Fibroblast of lung (primary cell): ENCODE data around the gene NDST1. TPM values are rescaled to one million over a fixed set of nuclear protein-coding genes. Genes with fewer than 3 reads are reported as not detected.

Experiments used
- DNase-seq, 2 donors: peaks; one replicate each; pipeline versions ENCODE4 v3.0.0 to v3.0.0-alpha.2; 2010; ENCODE audit warnings: low read depth in 2 of 2
- H2AFZ ChIP-seq: 2 replicates; pipeline ENCODE4 v1.5.1; 2012; ENCODE audit warnings: low read length, control low read depth, inconsistent platforms
- H3K27ac ChIP-seq: 2 replicates; pipeline ENCODE4 v1.5.1; 2011; ENCODE audit warnings: low read length, control low read depth; ENCODE audit not compliant: insufficient read depth
- H3K27me3 ChIP-seq: 2 replicates; pipeline ENCODE4 v1.5.1; 2011; ENCODE audit warnings: mild to moderate bottlenecking, low read length; ENCODE audit not compliant: control insufficient read depth, insufficient read depth
- H3K36me3 ChIP-seq: 2 replicates; pipeline ENCODE4 v1.5.1; 2011; ENCODE audit warnings: low read length; ENCODE audit not compliant: control insufficient read depth, insufficient read depth
- H3K4me1 ChIP-seq: 2 replicates; pipeline ENCODE4 v1.5.1; 2011; ENCODE audit warnings: low read length; ENCODE audit not compliant: control insufficient read depth, insufficient read depth; ENCODE audit errors: extremely low read depth
- H3K4me2 ChIP-seq: 2 replicates; pipeline ENCODE4 v1.5.1; 2011; ENCODE audit warnings: low read length, control low read depth; ENCODE audit not compliant: insufficient read depth; ENCODE audit errors: extremely low read depth
- H3K4me3 ChIP-seq, 4 experiments: fragments of 200-600 bp in 1 of 4; sonication (generic) in 1 of 4; replicated peaks in 1 of 4; 2 replicates each; pipeline ENCODE4 v1.5.1; 2011 to 2016; ENCODE audit warnings: low read length in 4 of 4, low read depth in 3 of 4, mild to moderate bottlenecking in 3 of 4, control low read depth in 2 of 4, inconsistent platforms in 1 of 4, mixed read lengths in 1 of 4; ENCODE audit not compliant: insufficient read depth in 1 of 4; ENCODE audit errors: control extremely low read depth in 1 of 4
- H3K79me2 ChIP-seq: 2 replicates; pipeline ENCODE4 v1.5.1; 2012; ENCODE audit warnings: mild to moderate bottlenecking, low read length, inconsistent platforms; ENCODE audit not compliant: control insufficient read depth, insufficient read depth
- H3K9ac ChIP-seq: 2 replicates; pipeline ENCODE4 v1.5.1; 2011; ENCODE audit warnings: mild to moderate bottlenecking, low read length, control low read depth; ENCODE audit not compliant: insufficient read depth
- H3K9me3 ChIP-seq: 2 replicates; pipeline ENCODE4 v1.5.1; 2012; ENCODE audit warnings: low read depth, low read length; ENCODE audit not compliant: control insufficient read depth, insufficient read depth
- H4K20me1 ChIP-seq: 2 replicates; pipeline ENCODE4 v1.5.1; 2011; ENCODE audit warnings: low read length; ENCODE audit not compliant: control insufficient read depth, insufficient read depth; ENCODE audit errors: extremely low read depth
- CTCF ChIP-seq, 2 donors: IDR thresholded peaks in 1 of 2; conservative IDR thresholded peaks in 1 of 2; 1 replicate in 1 of 2; 2 replicates in 1 of 2; pipeline ENCODE4 v1.5.1; 2011 to 2012; ENCODE audit warnings: low read length in 2 of 2, control low read depth in 1 of 2, inconsistent platforms in 1 of 2, low read depth in 1 of 2, mild to moderate bottlenecking in 1 of 2
- EZH2 ChIP-seq: IDR thresholded peaks from 2 replicates; pipeline ENCODE4 v1.5.1; 2012; ENCODE audit warnings: low read length, control low read depth, mild to moderate bottlenecking; ENCODE audit errors: missing control alignments
- polyA plus RNA-seq, 2 donors: library from polyadenylated mRNA; depleted of rRNA in 1 of 2; stranded (reverse) in 1 of 2; unstranded in 1 of 2; fragments of >200 nt; gene quantifications; 2 replicates each; pipeline ENCODE4 v1.2.1, GENCODE V29; 2011 to 2012; ENCODE audit warnings: missing spikeins in 1 of 2
- total RNA-seq: library from RNA; depleted of rRNA; stranded (reverse); fragments of >200 nt; gene quantifications from 2 replicates; pipeline ENCODE4 v1.2.1, GENCODE V29; 2014

Gene NDST1
- total and polyA plus RNA-seq, 2 donors (not counting 1 experiment from before 2014, with no cell fraction given): 38.5 to 94.8 TPM

GRCh38 chr5:150484964-150485692 is 22.8 kb upstream of the NDST1 start:
- no peak for DNase-seq
- no peaks in the 10 kb centered on the region for H3K36me3 ChIP-seq
- peak overlapping the region; percentile 92 for H3K9ac ChIP-seq
- peak overlapping the region; percentile 88 for H3K4me2 ChIP-seq
- H3K27ac ChIP-seq: peak overlapping the region; percentile 83
- H4K20me1 ChIP-seq: no peaks in the 10 kb centered on the region
- TF ChIP-seq EZH2 (no peak), CTCF (conservative IDR thresholded peaks at IDR 0.05 in 1 of 2, IDR thresholded peaks at IDR 0.05 in 1 of 2; ENCODE audit: low read depth in 1 of 2, low read length in 2 of 2) (no peak)
- no peaks in the 10 kb centered on the region for H3K9me3 ChIP-seq
- peaks cover 52% of the 10 kb centered on the region for H3K79me2 ChIP-seq
- H2AFZ ChIP-seq: no peak overlapping the region
- peak overlapping the region; percentile 60 to 87 (median 72) for H3K4me3 ChIP-seq
- H3K27me3 ChIP-seq: no peaks in the 10 kb centered on the region
- peaks cover 23% of the 10 kb centered on the region for H3K4me1 ChIP-seq

- no peak for TF ChIP-seq CTCF (conservative IDR thresholded peaks at IDR 0.05 in 1 of 2, IDR thresholded peaks at IDR 0.05 in 1 of 2; ENCODE audit: low read depth in 1 of 2, low read length in 2 of 2)
- no peak for TF ChIP-seq EZH2
- H2AFZ ChIP-seq: no peak overlapping the region
- H3K4me3 ChIP-seq: peak overlapping the region; percentile 60 to 87 (median 72)
- no peaks in the 10 kb centered on the region for H3K9me3 ChIP-seq
- H3K36me3 ChIP-seq: peaks cover 1% of the 10 kb centered on the region
- H3K27ac ChIP-seq: peak overlapping the region; percentile 83
- DNase-seq: peak; percentile 50 to 58
- peaks cover 30% of the 10 kb centered on the region for H3K4me1 ChIP-seq
- H3K9ac ChIP-seq: peak overlapping the region; percentile 92
- peak overlapping the region; percentile 88 for H3K4me2 ChIP-seq
- no peaks in the 10 kb centered on the region for H3K27me3 ChIP-seq
- peaks cover 59% of the 10 kb centered on the region for H3K79me2 ChIP-seq
- no peaks in the 10 kb centered on the region for H4K20me1 ChIP-seq
Measured at GRCh38 chr5:150485693-150486401, 22.1 kb upstream of the NDST1 start.

- no peaks in the 10 kb centered on the region for H3K27me3 ChIP-seq
- H3K9ac ChIP-seq: peak overlapping the region; percentile 92
- peaks cover 2% of the 10 kb centered on the region for H3K36me3 ChIP-seq
- peak overlapping the region; percentile 83 for H3K27ac ChIP-seq
- peak overlapping the region; percentile 62 to 87 (median 79) for H3K4me3 ChIP-seq
- peak overlapping the region; percentile 86 for H3K4me2 ChIP-seq
- peaks cover 38% of the 10 kb centered on the region for H3K4me1 ChIP-seq
- TF ChIP-seq EZH2 (no peak), CTCF (conservative IDR thresholded peaks at IDR 0.05 in 1 of 2, IDR thresholded peaks at IDR 0.05 in 1 of 2; ENCODE audit: low read depth in 1 of 2, low read length in 2 of 2) (no peak)
- H3K9me3 ChIP-seq: no peaks in the 10 kb centered on the region
- no peak overlapping the region for H2AFZ ChIP-seq
- H4K20me1 ChIP-seq: no peaks in the 10 kb centered on the region
- DNase-seq: peak; percentile 60 to 65
- H3K79me2 ChIP-seq: peaks cover 66% of the 10 kb centered on the region
Measured at GRCh38 chr5:150486402-150487198, 21.3 kb upstream of the NDST1 start.
